SK-N-SH (cell line): ENCODE measurements around the gene PTGDR2. TPM values are rescaled to one million over a fixed set of nuclear protein-coding genes. Genes with fewer than 3 reads are reported as not detected.

Experiments
- CTCF ChIA-PET: fragments of 300-600, 350-600 bp; formaldehyde crosslinking; extraction: SDS; loops from one replicate; lab custom pipeline; 2021; lab: Yijun Ruan, JAX
- POLR2A ChIA-PET: fragments of 350-600 bp; sonication (Branson Sonifier 250); formaldehyde crosslinking; extraction: SDS; loops from one replicate; lab custom pipeline; 2020; ENCODE audit warnings: antibody characterized with exemption, inconsistent platforms; lab: Yijun Ruan, JAX
- DNase-seq: peaks from one replicate; pipeline ENCODE4 v3.0.0; 2012
- H2AFZ ChIP-seq: fragments of 200-600 bp; sonication (generic); 2 replicates; pipeline ENCODE4 v1.8.1; 2016; ENCODE audit warnings: antibody characterized with exemption, mild to moderate bottlenecking, low read depth
- H3F3A ChIP-seq: fragments of 200-600 bp; sonication (generic); replicated peaks from 2 replicates; pipeline ENCODE3; 2016; ENCODE audit warnings: antibody characterized with exemption, mild to moderate bottlenecking; ENCODE audit not compliant: insufficient read depth
- H3K27ac ChIP-seq, 2 experiments: fragments of 200-500 bp in 1 of 2; fragments of 200-600 bp in 1 of 2; sonication (Bioruptor generic) in 1 of 2; sonication (generic), shearing (Covaris generic) in 1 of 2; 2 replicates each; pipeline versions ENCODE4 v1.5.1 to v1.6.1; 2014 to 2016; ENCODE audit warnings: low read depth in 2 of 2, inconsistent platforms in 1 of 2, low read length in 1 of 2, mild to moderate bottlenecking in 1 of 2, mixed read lengths in 1 of 2
- H3K27me3 ChIP-seq: fragments of 200-600 bp; sonication (generic), shearing (Covaris generic); 2 replicates; pipeline ENCODE4 v1.6.1; 2016; ENCODE audit warnings: mixed run types; ENCODE audit not compliant: insufficient read depth
- H3K36me3 ChIP-seq, 2 experiments: fragments of 200-500 bp in 1 of 2; fragments of 200-600 bp in 1 of 2; sonication (Bioruptor generic) in 1 of 2; sonication (generic) in 1 of 2; replicated peaks in 1 of 2; 2 replicates each; pipeline versions ENCODE3 to v1.5.1; 2014 to 2016; ENCODE audit warnings: low read length in 1 of 2, mild to moderate bottlenecking in 1 of 2; ENCODE audit not compliant: insufficient read depth in 2 of 2, control insufficient read depth in 1 of 2
- H3K4me1 ChIP-seq, 2 experiments: fragments of 200-500 bp in 1 of 2; fragments of 200-600 bp in 1 of 2; sonication (Bioruptor generic) in 1 of 2; sonication (generic), shearing (Covaris generic) in 1 of 2; 2 replicates each; pipeline versions ENCODE4 v1.5.1 to v1.6.1; 2014 to 2016; ENCODE audit warnings: low read depth in 1 of 2, low read length in 1 of 2, mixed run types in 1 of 2; ENCODE audit not compliant: insufficient read depth in 2 of 2, control insufficient read depth in 1 of 2
- H3K4me2 ChIP-seq: fragments of 200-600 bp; sonication (generic), shearing (Covaris generic); 2 replicates; pipeline ENCODE4 v1.6.1; 2017; ENCODE audit warnings: mixed run types
- H3K4me3 ChIP-seq, 2 experiments: fragments of 200-500 bp in 1 of 2; fragments of 200-600 bp in 1 of 2; sonication (Bioruptor generic) in 1 of 2; sonication (generic), shearing (Covaris generic) in 1 of 2; 2 replicates each; pipeline versions ENCODE4 v1.5.1 to v1.8.1; 2014 to 2016; ENCODE audit warnings: low read depth in 2 of 2, inconsistent platforms in 1 of 2, low read length in 1 of 2, mild to moderate bottlenecking in 1 of 2, mixed read lengths in 1 of 2, moderate library complexity in 1 of 2
- H3K79me2 ChIP-seq: fragments of 200-600 bp; sonication (generic); 2 replicates; pipeline ENCODE4 v1.8.1; 2017; ENCODE audit warnings: mild to moderate bottlenecking; ENCODE audit not compliant: insufficient read depth
- H3K9ac ChIP-seq: fragments of 200-600 bp; sonication (generic); 2 replicates; pipeline ENCODE4 v1.6.1; 2017; ENCODE audit warnings: mixed run types
- H3K9me2 ChIP-seq: fragments of 200-600 bp; sonication (generic); 2 replicates; pipeline ENCODE4 v1.6.1; 2017; ENCODE audit warnings: mixed run types
- H3K9me3 ChIP-seq: fragments of 200-600 bp; sonication (generic); 2 replicates; pipeline ENCODE4 v1.6.1; 2017; ENCODE audit warnings: mixed run types, mild to moderate bottlenecking, moderate library complexity
- H4K20me1 ChIP-seq: fragments of 200-600 bp; sonication (generic); 2 replicates; pipeline ENCODE4 v1.6.1; 2017; ENCODE audit warnings: mild to moderate bottlenecking, mixed run types; ENCODE audit not compliant: insufficient read depth
- EZH2phosphoT487 ChIP-seq: fragments of 200-600 bp; sonication (generic); IDR thresholded peaks from 2 replicates; pipeline ENCODE4 v1.6.1; 2017; ENCODE audit warnings: low read depth, mixed run types, mild to moderate bottlenecking, antibody characterized with exemption, moderate library complexity, borderline replicate concordance
- FOXJ3 ChIP-seq: sonication (generic); formaldehyde crosslinking; IDR thresholded peaks from 2 replicates; pipeline ENCODE4 v1.5.1; 2020; ENCODE audit warnings: mild to moderate bottlenecking, missing genetic modification reagents
- MEF2A ChIP-seq: IDR thresholded peaks from 2 replicates; pipeline ENCODE4 v1.4.0; 2012; ENCODE audit warnings: low read depth, borderline replicate concordance
- NFIC ChIP-seq: IDR thresholded peaks from 2 replicates; pipeline ENCODE4 v1.4.0; 2012; ENCODE audit warnings: borderline replicate concordance
- NRF1 ChIP-seq: IDR thresholded peaks from 2 replicates; pipeline ENCODE4 v1.6.1; 2012; ENCODE audit warnings: low read depth, mild to moderate bottlenecking, low read length
- POLR2AphosphoS5 ChIP-seq: IDR thresholded peaks from 2 replicates; pipeline ENCODE4 v1.6.1; 2012; ENCODE audit warnings: low read depth, low read length
- RAD21 ChIP-seq: IDR thresholded peaks from 2 replicates; pipeline ENCODE4 v1.6.1; 2012; ENCODE audit warnings: mild to moderate bottlenecking, low read length
- SMC3 ChIP-seq: IDR thresholded peaks from 2 replicates; pipeline ENCODE4 v1.6.1; 2012; ENCODE audit warnings: low read depth, low read length, improper control_type of control experiment
- TAF1 ChIP-seq: IDR thresholded peaks from 2 replicates; pipeline ENCODE4 v1.6.1; 2012; ENCODE audit warnings: low read depth, mild to moderate bottlenecking, low read length, moderate library complexity, borderline replicate concordance
- YY1 ChIP-seq: IDR thresholded peaks from 2 replicates; pipeline ENCODE4 v1.4.0; 2012; ENCODE audit warnings: low read depth, mild to moderate bottlenecking
- WGBS: methylation state at CpG from one replicate; pipeline ENCODE4 v1.1.6; 2017; ENCODE audit warnings: low lambda C conversion rate; 5-methylcytosine and 5-hydroxymethylcytosine counted together
- polyA plus RNA-seq, 3 experiments: library from polyadenylated mRNA; depleted of rRNA; stranded (reverse); fragments of >200 nt; gene quantifications; 2 replicates each; pipeline ENCODE4 v1.2.3, GENCODE V29; 2012
- TF ChIP-seq, protein P1 (sequence below): IDR thresholded peaks from 2 replicates; pipeline ENCODE4; 2012
- TF ChIP-seq, protein P2 (sequence below): fragments of 150-350 bp; IDR thresholded peaks from 2 replicates; pipeline ENCODE4 v1.6.1; 2017; ENCODE audit warnings: antibody characterized with exemption, low read length, low read depth, borderline replicate concordance
- TF ChIP-seq, protein P3 (sequence below): IDR thresholded peaks from 2 replicates; pipeline ENCODE4 v1.6.1; 2012; ENCODE audit warnings: mild to moderate bottlenecking, low read depth, low read length, moderate library complexity

Gene PTGDR2
- polyA plus RNA-seq, 1 of the 3 experiments (the other 2 are of a cell fraction): 0.02 TPM

DNA sequence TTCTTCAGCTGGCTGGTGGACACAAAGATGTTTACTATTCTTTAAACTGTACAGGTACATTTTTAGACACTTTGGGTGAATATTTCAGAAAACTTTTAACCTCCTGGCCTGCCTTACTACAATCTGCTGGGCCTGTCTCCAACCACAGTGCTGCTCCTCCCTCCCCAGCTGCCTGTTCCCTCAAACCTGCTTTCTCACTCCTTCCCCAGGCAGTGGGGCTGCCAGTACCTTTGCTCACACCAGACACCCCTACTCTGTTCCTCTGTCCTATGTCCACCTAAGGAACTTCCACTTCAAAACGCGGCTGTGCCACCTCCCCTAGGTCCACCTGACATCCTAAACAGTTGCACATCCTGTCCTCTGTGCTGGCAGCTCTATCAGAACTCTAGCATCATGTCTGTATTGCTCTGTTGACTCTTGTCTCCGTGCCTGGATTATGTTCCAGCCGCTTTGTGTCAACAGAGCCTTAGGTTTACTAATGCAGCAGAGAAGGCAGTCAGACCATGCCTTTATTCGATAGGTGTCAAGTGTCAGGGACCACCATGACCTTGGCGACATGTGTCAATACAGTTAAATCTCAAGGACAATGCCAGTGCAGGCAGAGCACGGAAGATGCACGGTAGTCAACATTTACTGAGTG, 25.0 kb upstream of the PTGDR2 start:
- no peak for DNase-seq
- Histone ChIP-seq H3K79me2 (no peaks in the 10 kb centered on the region), H3K27ac (no peak overlapping the region), H3K9me2 (no peaks in the 10 kb centered on the region), H4K20me1 (no peaks in the 10 kb centered on the region), H3K4me2 (no peak overlapping the region), H3K27me3 (no peaks in the 10 kb centered on the region), H3K36me3 (peaks cover 0 to 20% of the 10 kb centered on the region in 2 experiments), H3K4me3 (no peak overlapping the region), H3K9me3 (no peaks in the 10 kb centered on the region), H2AFZ (no peak overlapping the region), H3K4me1 (no peaks in the 10 kb centered on the region), H3K9ac (no peak overlapping the region), H3F3A (no peaks in the 10 kb centered on the region)
- POLR2A ChIA-PET: no interaction called here
- TF ChIP-seq, protein P1, sequence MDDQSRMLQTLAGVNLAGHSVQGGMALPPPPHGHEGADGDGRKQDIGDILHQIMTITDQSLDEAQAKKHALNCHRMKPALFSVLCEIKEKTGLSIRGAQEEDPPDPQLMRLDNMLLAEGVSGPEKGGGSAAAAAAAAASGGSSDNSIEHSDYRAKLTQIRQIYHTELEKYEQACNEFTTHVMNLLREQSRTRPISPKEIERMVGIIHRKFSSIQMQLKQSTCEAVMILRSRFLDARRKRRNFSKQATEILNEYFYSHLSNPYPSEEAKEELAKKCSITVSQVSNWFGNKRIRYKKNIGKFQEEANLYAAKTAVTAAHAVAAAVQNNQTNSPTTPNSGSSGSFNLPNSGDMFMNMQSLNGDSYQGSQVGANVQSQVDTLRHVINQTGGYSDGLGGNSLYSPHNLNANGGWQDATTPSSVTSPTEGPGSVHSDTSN: no peak
- TF ChIP-seq NFIC (no peak), FOXJ3 (no peak), POLR2AphosphoS5 (no peak), EZH2phosphoT487 (no peak), SMC3 (no peak), YY1 (no peak), NRF1 (no peak), RAD21 (no peak), TAF1 (no peak), MEF2A (no peak)
- TF ChIP-seq, protein P2, sequence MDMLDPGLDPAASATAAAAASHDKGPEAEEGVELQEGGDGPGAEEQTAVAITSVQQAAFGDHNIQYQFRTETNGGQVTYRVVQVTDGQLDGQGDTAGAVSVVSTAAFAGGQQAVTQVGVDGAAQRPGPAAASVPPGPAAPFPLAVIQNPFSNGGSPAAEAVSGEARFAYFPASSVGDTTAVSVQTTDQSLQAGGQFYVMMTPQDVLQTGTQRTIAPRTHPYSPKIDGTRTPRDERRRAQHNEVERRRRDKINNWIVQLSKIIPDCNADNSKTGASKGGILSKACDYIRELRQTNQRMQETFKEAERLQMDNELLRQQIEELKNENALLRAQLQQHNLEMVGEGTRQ: no peak
- TF ChIP-seq, protein P3, sequence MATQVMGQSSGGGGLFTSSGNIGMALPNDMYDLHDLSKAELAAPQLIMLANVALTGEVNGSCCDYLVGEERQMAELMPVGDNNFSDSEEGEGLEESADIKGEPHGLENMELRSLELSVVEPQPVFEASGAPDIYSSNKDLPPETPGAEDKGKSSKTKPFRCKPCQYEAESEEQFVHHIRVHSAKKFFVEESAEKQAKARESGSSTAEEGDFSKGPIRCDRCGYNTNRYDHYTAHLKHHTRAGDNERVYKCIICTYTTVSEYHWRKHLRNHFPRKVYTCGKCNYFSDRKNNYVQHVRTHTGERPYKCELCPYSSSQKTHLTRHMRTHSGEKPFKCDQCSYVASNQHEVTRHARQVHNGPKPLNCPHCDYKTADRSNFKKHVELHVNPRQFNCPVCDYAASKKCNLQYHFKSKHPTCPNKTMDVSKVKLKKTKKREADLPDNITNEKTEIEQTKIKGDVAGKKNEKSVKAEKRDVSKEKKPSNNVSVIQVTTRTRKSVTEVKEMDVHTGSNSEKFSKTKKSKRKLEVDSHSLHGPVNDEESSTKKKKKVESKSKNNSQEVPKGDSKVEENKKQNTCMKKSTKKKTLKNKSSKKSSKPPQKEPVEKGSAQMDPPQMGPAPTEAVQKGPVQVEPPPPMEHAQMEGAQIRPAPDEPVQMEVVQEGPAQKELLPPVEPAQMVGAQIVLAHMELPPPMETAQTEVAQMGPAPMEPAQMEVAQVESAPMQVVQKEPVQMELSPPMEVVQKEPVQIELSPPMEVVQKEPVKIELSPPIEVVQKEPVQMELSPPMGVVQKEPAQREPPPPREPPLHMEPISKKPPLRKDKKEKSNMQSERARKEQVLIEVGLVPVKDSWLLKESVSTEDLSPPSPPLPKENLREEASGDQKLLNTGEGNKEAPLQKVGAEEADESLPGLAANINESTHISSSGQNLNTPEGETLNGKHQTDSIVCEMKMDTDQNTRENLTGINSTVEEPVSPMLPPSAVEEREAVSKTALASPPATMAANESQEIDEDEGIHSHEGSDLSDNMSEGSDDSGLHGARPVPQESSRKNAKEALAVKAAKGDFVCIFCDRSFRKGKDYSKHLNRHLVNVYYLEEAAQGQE: no peak
- CTCF ChIA-PET: interaction anchor here (1.8 kb wide), 1 partner anchor 49 kb away, joined by 15 read pairs; no protein-coding TSS in a partner anchor
- WGBS: 94% methylated on average over 8 of the region's 8 CpGs
